Psoas muscle (tissue), 8 donors: ENCODE results near the gene SCAANT1. TPM values are rescaled to one million over a fixed set of nuclear protein-coding genes. Genes with fewer than 3 reads are reported as not detected.

Source experiments
- ATAC-seq, 4 donors: fragments of 200-7000 bp; cut with Tn5 transposase; one replicate each; pipeline ENCODE4 v1.9.1; 2020; ENCODE audit warnings: moderate library complexity in 3 of 4, mild to moderate bottlenecking in 2 of 4
- DNase-seq, 2 donors: peaks; one replicate each; pipeline ENCODE4 v3.0.0-alpha.2; 2020
- H3K27ac ChIP-seq: fragments of 200-600 bp; one replicate; pipeline ENCODE4 v1.8.0; 2022
- H3K27me3 ChIP-seq, 3 donors: fragments of 200-600 bp in 1 of 3; one replicate each; pipeline versions ENCODE4 v1.6.1 to v1.8.0; 2013 to 2022; ENCODE audit warnings: low read length in 2 of 3, mild to moderate bottlenecking in 2 of 3, moderate library complexity in 1 of 3; ENCODE audit not compliant: insufficient read depth in 3 of 3
- H3K36me3 ChIP-seq, 2 donors: fragments of 200-600 bp in 1 of 2; one replicate each; pipeline versions ENCODE4 v1.6.1 to v1.8.0; 2013 to 2022; ENCODE audit warnings: low read depth in 1 of 2, mild to moderate bottlenecking in 1 of 2, moderate library complexity in 1 of 2; ENCODE audit not compliant: insufficient read depth in 1 of 2
- H3K4me1 ChIP-seq: fragments of 200-600 bp; one replicate; pipeline ENCODE4 v1.8.0; 2022
- H3K4me3 ChIP-seq: fragments of 200-600 bp; one replicate; pipeline ENCODE4 v1.8.0; 2022; ENCODE audit warnings: mild to moderate bottlenecking
- H3K9me3 ChIP-seq: fragments of 200-600 bp; one replicate; pipeline ENCODE4 v1.8.0; 2022
- CTCF ChIP-seq: fragments of 200-600 bp; IDR thresholded peaks from one replicate; pipeline ENCODE4 v1.8.0; 2022; ENCODE audit warnings: antibody characterized with exemption
- WGBS, 3 donors: extraction: QIAGEN DNeasy Blood & Tissue Kit; methylation state at CpG; one replicate each; pipeline versions ENCODE4 v1.1.6 to v1.1.7; 2013; 5-methylcytosine and 5-hydroxymethylcytosine counted together
- intact Hi-C, 2 donors: fragments of 100-400 bp; cut with DNase I; formaldehyde crosslinking; loops; one replicate each; pipeline versions ENCODE4 v1.11.0 to v1.14.2; 2022
- polyA plus RNA-seq, 3 donors: library from polyadenylated mRNA; stranded (reverse); fragments of 200-250 nt; gene quantifications; one replicate each; pipeline ENCODE4 v1.2.3, GENCODE V29; 2013
- total RNA-seq, 4 donors: library from RNA; stranded (reverse); fragmentation: NEBNext Ultra II Directional in 2 of 4; extraction: Animal tissue kit (Norgen Biotek cat#: 25700) in 2 of 4; gene quantifications; one replicate each; pipeline versions ENCODE4 v1.2.1 to v1.2.4, GENCODE V29; 2021 to 2023
- donor health status: healthy with polysubstance abuse.
- donor health status: DM: no; HTN: no; CAD: no; lungs with moderate emphysema.
- donor health status: Bipolar disorder and iron deficiency.
- donor health status: healthy.
- donor health status: DM: yes; HTN: yes; CAD: no.
- donor health status: DM: no; HTN: no; CAD: no.
- donor health status: DM: no; HTN: no; CAD: no.
- donor health status: DM: yes; HTN: yes; CAD: no.

The SCAANT1 gene
- total and polyA plus RNA-seq, 7 donors = not detected

- TF ChIP-seq CTCF = no peak
- no peak overlapping the region for H3K4me3 ChIP-seq
- WGBS, 3 donors = 85 to 90% (median 89%) methylated on average over 6 of the region's 6 CpGs
- no peaks in the 10 kb centered on the region for H3K36me3 ChIP-seq
- intact Hi-C loops = no loop called here
- H3K9me3 ChIP-seq = no peaks in the 10 kb centered on the region
- H3K27ac ChIP-seq = no peak overlapping the region
- ATAC-seq (no peak), DNase-seq (no peak)
- peaks cover 44% of the 10 kb centered on the region for H3K4me1 ChIP-seq
- no peaks in the 10 kb centered on the region for H3K27me3 ChIP-seq
These were observed 25.8 kb upstream of the SCAANT1 start for GRCh38 chr3:63937661-63938651.

- no peaks in the 10 kb centered on the region for H3K27me3 ChIP-seq
- no peak for ATAC-seq
- no peak overlapping the region for H3K27ac ChIP-seq
- intact Hi-C loops = no loop called here
- no peaks in the 10 kb centered on the region for H3K9me3 ChIP-seq
- no peaks in the 10 kb centered on the region for H3K36me3 ChIP-seq
- peaks cover 44% of the 10 kb centered on the region for H3K4me1 ChIP-seq
- no peak overlapping the region for H3K4me3 ChIP-seq
- WGBS, 3 donors = 67 to 69% (median 68%) methylated on average over 4 of the region's 4 CpGs
- no peak for DNase-seq
- no peak for TF ChIP-seq CTCF
These were observed 24.7 kb upstream of the SCAANT1 start for GRCh38 chr3:63936925-63937324.

- H3K4me1 ChIP-seq = peaks cover 39% of the 10 kb centered on the region
- DNase-seq = peak in 1 of 2 donors; percentile 33
- 76 to 82% (median 80%) methylated on average over 6 of the region's 6 CpGs for WGBS, 3 donors
- no peaks in the 10 kb centered on the region for H3K27me3 ChIP-seq
- no peaks in the 10 kb centered on the region for H3K36me3 ChIP-seq
- no peaks in the 10 kb centered on the region for H3K9me3 ChIP-seq
- no peak for TF ChIP-seq CTCF
- ATAC-seq = peak in 2 of 4 donors; percentile 42 to 58
- H3K27ac ChIP-seq = no peak overlapping the region
- no peak overlapping the region for H3K4me3 ChIP-seq
- intact Hi-C loops = no loop called here
These were observed 22.1 kb upstream of the SCAANT1 start for GRCh38 chr3:63934041-63934866.

GRCh38 chr3:63933459-63933858, 21.3 kb upstream of the SCAANT1 start:
- Histone ChIP-seq H3K27ac (no peak overlapping the region), H3K9me3 (no peaks in the 10 kb centered on the region), H3K27me3 (no peaks in the 10 kb centered on the region), H3K36me3 (no peaks in the 10 kb centered on the region), H3K4me3 (no peak overlapping the region), H3K4me1 (peaks cover 39% of the 10 kb centered on the region)
- ATAC-seq (no peak), DNase-seq (no peak)
- intact Hi-C loops = no loop called here
- no peak for TF ChIP-seq CTCF
- 96 to 100% (median 97%) methylated on average over 1 of the region's 1 CpG for WGBS, 3 donors
